Measurements from ENCODE around the gene NECTIN4. TPM values are rescaled to one million over a fixed set of nuclear protein-coding genes. Genes with fewer than 3 reads are reported as not detected.
A peak's percentile ranks its signal among the peaks of the same experiment; 100 is the strongest.

NECTIN4 gene
- total and polyA plus RNA-seq, 2 of the 13 experiments (the other 11 are each of a cell fraction or from before 2014, with no cell fraction given): 5.9 to 12.4 TPM

- 0 out of 2 replicates have a peak, but pooled peaks have one; percentile 47 for TF ChIP-seq TEF (CRISPR knock-in tag; IDR thresholded peaks at IDR 0.05)
- TF ChIP-seq PAX8 (CRISPR knock-in tag; IDR thresholded peaks at IDR 0.05; ENCODE audit: borderline replicate concordance): no peak
- peak; percentile 92; the same call in 1 of the 2 replicates for TF ChIP-seq ZNF558 (CRISPR knock-in tag; IDR thresholded peaks at IDR 0.05; ENCODE audit: borderline replicate concordance)
- TF ChIP-seq PAXIP1 (CRISPR knock-in tag; conservative IDR thresholded peaks at IDR 0.05): peak; percentile 34; the same call in 1 of the 2 replicates
- 0 out of 2 replicates have a peak, but pooled peaks have one; percentile 22 for TF ChIP-seq ARID3A (IDR thresholded peaks at IDR 0.05; ENCODE audit: low read depth, low read length)
- no peak for TF ChIP-seq SMARCE1 (IDR thresholded peaks at IDR 0.05; ENCODE audit: borderline replicate concordance)
- TF ChIP-seq ZNF629 (CRISPR knock-in tag; conservative IDR thresholded peaks at IDR 0.05): 0 out of 2 replicates have a peak, but pooled peaks have one; percentile 19
- TF ChIP-seq ZNF317 (CRISPR knock-in tag; IDR thresholded peaks at IDR 0.05): peak; percentile 56; the same call in 1 of the 2 replicates
- no peak for TF ChIP-seq ZNF333 (CRISPR knock-in tag; IDR thresholded peaks at IDR 0.05; ENCODE audit: borderline replicate concordance)
- TF ChIP-seq ZFP37 (CRISPR knock-in tag; IDR thresholded peaks at IDR 0.05; ENCODE audit: borderline replicate concordance): no peak
- TF ChIP-seq CSRNP2 (CRISPR knock-in tag; conservative IDR thresholded peaks at IDR 0.05; ENCODE audit: low read depth): no peak
- peak; percentile 98 for TF ChIP-seq HOXA3 (CRISPR knock-in tag; IDR thresholded peaks at IDR 0.05)
- 0 out of 2 replicates have a peak, but pooled peaks have one; percentile 27 for TF ChIP-seq ZNF33A (CRISPR knock-in tag; IDR thresholded peaks at IDR 0.05; ENCODE audit: borderline replicate concordance)
- TF ChIP-seq ZGPAT (CRISPR knock-in tag; IDR thresholded peaks at IDR 0.05): peak; percentile 78; the same call in 1 of the 2 replicates
- TF ChIP-seq ZNF768 (CRISPR knock-in tag; IDR thresholded peaks at IDR 0.05): peak; percentile 58; the same call in 1 of the 2 replicates
- TF ChIP-seq NFKB2 (CRISPR knock-in tag; IDR thresholded peaks at IDR 0.05; ENCODE audit: borderline replicate concordance): peak; percentile 84; the same call in 1 of the 2 replicates
- peak; percentile 38; the same call in 1 of the 2 replicates for TF ChIP-seq TFAP4 (IDR thresholded peaks at IDR 0.05; ENCODE audit: borderline replicate concordance, low read depth)
These were observed 28.6 kb upstream of the NECTIN4 start, which contains the start of the genes NIT1 and PFDN2 (continued) for GRCh38 chr1:161117759-161118581.

Data from HepG2 (cell line).